Activated CD8-positive, alpha-beta memory T cell treated with anti-CD3 and anti-CD28 coated beads for 48 hours (primary cell): ENCODE results near the gene SCN3A.

Source experiments
- DNase-seq, 3 experiments: peaks; one replicate each; pipeline ENCODE4 v3.0.0-alpha.2; 2020; ENCODE audit warnings: low read depth in 2 of 3, low spot score in 2 of 3

The SCN3A gene

GRCh38 chr2:165192729-165193128 lies 11.1 kb downstream of the SCN3A start:
- no peak for DNase-seq

GRCh38 chr2:165191096-165191728 lies 12.6 kb downstream of the SCN3A start:
- DNase-seq, result no peak

GRCh38 chr2:165185633-165186032 lies 18.2 kb downstream of the SCN3A start:
- DNase-seq, result no peak

GRCh38 chr2:165182029-165182428 lies 21.8 kb downstream of the SCN3A start:
- DNase-seq, result no peak

GRCh38 chr2:165176780-165177179 lies 27.1 kb downstream of the SCN3A start:
- DNase-seq, result no peak

- no peak for DNase-seq
These were observed 30.6 kb downstream of the SCN3A start for GRCh38 chr2:165173215-165173614.

GRCh38 chr2:165164201-165164600 lies 39.6 kb downstream of the SCN3A start:
- no peak for DNase-seq

GRCh38 chr2:165163761-165164160 lies 40.1 kb downstream of the SCN3A start:
- DNase-seq, result no peak

GRCh38 chr2:165162466-165162865 lies 41.4 kb downstream of the SCN3A start:
- no peak for DNase-seq

- DNase-seq, result no peak
These were observed 42.3 kb downstream of the SCN3A start for GRCh38 chr2:165161510-165161909.

- DNase-seq, result no peak
These were observed 46.7 kb downstream of the SCN3A start for GRCh38 chr2:165157160-165157559.

GRCh38 chr2:165155152-165155551 lies 48.7 kb downstream of the SCN3A start:
- DNase-seq, result no peak

- DNase-seq, result no peak
These were observed 54.4 kb downstream of the SCN3A start for GRCh38 chr2:165149439-165149838.

GRCh38 chr2:165147186-165148045 lies 56.4 kb downstream of the SCN3A start:
- DNase-seq, result no peak

GRCh38 chr2:165144315-165144714 lies 59.5 kb downstream of the SCN3A start:
- DNase-seq, result no peak

- no peak for DNase-seq
These were observed 62.1 kb downstream of the SCN3A start for GRCh38 chr2:165141601-165142354.

- no peak for DNase-seq
These were observed 77.6 kb downstream of the SCN3A start for GRCh38 chr2:165126244-165126643.

GRCh38 chr2:165122521-165122920 lies 81.3 kb downstream of the SCN3A start:
- no peak for DNase-seq

- DNase-seq, result no peak
These were observed 82.9 kb downstream of the SCN3A start for GRCh38 chr2:165120740-165121467.

- DNase-seq, result no peak
These were observed 88.6 kb downstream of the SCN3A start for GRCh38 chr2:165115258-165115657.

- no peak for DNase-seq
These were observed 89.4 kb downstream of the SCN3A start for GRCh38 chr2:165114346-165114939.
